SK-N-SH treated with all-trans-retinoic acid at 6 μM for 48 hours (cell line): Measurements from ENCODE around the gene KLK14.

Source experiments
- ATAC-seq: fragments of 200-7000 bp; cut with Tn5 transposase; 3 replicates; pipeline ENCODE4 v1.9.1; 2020; ENCODE audit warnings: mild to moderate bottlenecking, moderate library complexity
- ARNTL ChIP-seq: fragments of 450-650 bp; formaldehyde crosslinking; IDR thresholded peaks from 2 replicates; pipeline ENCODE4 v1.5.0; 2020; ENCODE audit warnings: low read depth, mild to moderate bottlenecking, moderate library complexity, borderline replicate concordance
- BACH2 ChIP-seq: fragments of 250-450 bp; sonication (Bioruptor Pico); IDR thresholded peaks from 2 replicates; pipeline ENCODE4 v1.9.0; 2021; ENCODE audit warnings: mild to moderate bottlenecking, borderline replicate concordance
- CSDC2 ChIP-seq: fragments of 250-450 bp; sonication (Bioruptor Pico); IDR thresholded peaks from 2 replicates; pipeline ENCODE4 v1.5.0; 2020; ENCODE audit warnings: mild to moderate bottlenecking, moderate library complexity
- CSRNP3 ChIP-seq: fragments of 250-450 bp; sonication (Bioruptor Pico); IDR thresholded peaks from 2 replicates; pipeline ENCODE4 v1.5.1; 2021; ENCODE audit warnings: mild to moderate bottlenecking, moderate library complexity
- ESRRG ChIP-seq: fragments of 250-450 bp; sonication (Bioruptor Pico); IDR thresholded peaks from 2 replicates; pipeline ENCODE4 v1.6.1; 2021; ENCODE audit warnings: mild to moderate bottlenecking
- GLIS3 ChIP-seq: fragments of 250-450 bp; sonication (Bioruptor Pico); IDR thresholded peaks from 2 replicates; pipeline ENCODE4 v1.5.0; 2020; ENCODE audit warnings: mild to moderate bottlenecking, moderate library complexity
- ISL1 ChIP-seq: fragments of 250-450 bp; sonication (Bioruptor Pico); IDR thresholded peaks from 2 replicates; pipeline ENCODE4 v2.1.2; 2022; ENCODE audit warnings: mild to moderate bottlenecking, moderate library complexity
- OSR1 ChIP-seq: fragments of 250-450 bp; sonication (Bioruptor Pico); IDR thresholded peaks from 2 replicates; pipeline ENCODE4 v1.8.0; 2022; ENCODE audit warnings: moderate library complexity, mild to moderate bottlenecking, inconsistent platforms
- PATZ1 ChIP-seq: fragments of 250-450 bp; sonication (Bioruptor Pico); IDR thresholded peaks from 2 replicates; pipeline ENCODE4 v1.8.0; 2020; ENCODE audit warnings: mild to moderate bottlenecking, moderate library complexity, borderline replicate concordance
- POU6F1 ChIP-seq: fragments of 250-450 bp; sonication (Bioruptor Pico); IDR thresholded peaks from 2 replicates; pipeline ENCODE4 v1.8.0; 2021; ENCODE audit warnings: low read depth, mild to moderate bottlenecking, moderate library complexity, borderline replicate concordance
- PPARA ChIP-seq: fragments of 250-450 bp; sonication (Bioruptor Pico); IDR thresholded peaks from 2 replicates; pipeline ENCODE4 v1.5.0; 2020; ENCODE audit warnings: mild to moderate bottlenecking, borderline replicate concordance
- RARB ChIP-seq: fragments of 250-450 bp; sonication (Bioruptor Pico); IDR thresholded peaks from 2 replicates; pipeline ENCODE4 v1.8.0; 2021; ENCODE audit warnings: mild to moderate bottlenecking, moderate library complexity
- SNAI2 ChIP-seq: fragments of 250-450 bp; sonication (Bioruptor Pico); IDR thresholded peaks from 2 replicates; pipeline ENCODE4 v1.5.0; 2020; ENCODE audit warnings: mild to moderate bottlenecking, moderate library complexity
- TCF4 ChIP-seq: fragments of 250-450 bp; sonication (Bioruptor Pico); IDR thresholded peaks from 2 replicates; pipeline ENCODE4 v1.8.0; 2021; ENCODE audit warnings: mild to moderate bottlenecking, moderate library complexity, borderline replicate concordance
- TOX ChIP-seq: fragments of 250-450 bp; sonication (Bioruptor Pico); IDR thresholded peaks from 2 replicates; pipeline ENCODE4 v1.8.0; 2021; ENCODE audit warnings: mild to moderate bottlenecking, moderate library complexity, borderline replicate concordance
- ZC3H10 ChIP-seq: fragments of 250-450 bp; sonication (Bioruptor Pico); IDR thresholded peaks from 2 replicates; pipeline ENCODE4 v1.5.1; 2021; ENCODE audit warnings: mild to moderate bottlenecking, moderate library complexity
- ZFP3 ChIP-seq: fragments of 250-450 bp; sonication (Bioruptor Pico); IDR thresholded peaks from 2 replicates; pipeline ENCODE4 v1.5.0; 2020; ENCODE audit warnings: mild to moderate bottlenecking, moderate library complexity
- ZFP30 ChIP-seq: fragments of 450-650 bp; formaldehyde crosslinking; IDR thresholded peaks from 2 replicates; pipeline ENCODE4 v1.5.0; 2022; ENCODE audit warnings: mild to moderate bottlenecking, moderate library complexity
- ZNF565 ChIP-seq: fragments of 450-650 bp; formaldehyde crosslinking; conservative IDR thresholded peaks from 2 replicates; pipeline ENCODE4 v1.5.0; 2020; ENCODE audit warnings: low read depth, mild to moderate bottlenecking, moderate library complexity
- ZNF70 ChIP-seq: fragments of 450-650 bp; formaldehyde crosslinking; IDR thresholded peaks from 2 replicates; pipeline ENCODE4 v1.5.0; 2020; ENCODE audit warnings: mild to moderate bottlenecking, moderate library complexity
- ZNF8 ChIP-seq: fragments of 450-650 bp; formaldehyde crosslinking; IDR thresholded peaks from 2 replicates; pipeline ENCODE4 v1.5.0; 2020; ENCODE audit warnings: mild to moderate bottlenecking, moderate library complexity
- TF ChIP-seq, protein P1 (sequence below): fragments of 250-450 bp; sonication (Bioruptor Pico); IDR thresholded peaks from 2 replicates; pipeline ENCODE4 v1.5.1; 2020; ENCODE audit warnings: low read depth, mild to moderate bottlenecking, moderate library complexity

Gene KLK14

GRCh38 chr19:51102991-51103390, 20.3 kb upstream of the KLK14 start:
- no peak for TF ChIP-seq ZNF8 (CRISPR knock-in tag)
- no peak for TF ChIP-seq ZFP3
- TF ChIP-seq ZNF565: no peak
- no peak for TF ChIP-seq CSRNP3
- TF ChIP-seq ZC3H10: no peak
- no peak for TF ChIP-seq BACH2 (CRISPR knock-in tag)
- no peak for TF ChIP-seq CSDC2
- no peak for TF ChIP-seq ESRRG (CRISPR knock-in tag)
- no peak for TF ChIP-seq ZFP30 (CRISPR knock-in tag)
- TF ChIP-seq PPARA: no peak
- TF ChIP-seq OSR1 (CRISPR knock-in tag): no peak
- TF ChIP-seq POU6F1 (CRISPR knock-in tag): no peak
- TF ChIP-seq RARB (CRISPR knock-in tag): no peak
- TF ChIP-seq, protein P1, sequence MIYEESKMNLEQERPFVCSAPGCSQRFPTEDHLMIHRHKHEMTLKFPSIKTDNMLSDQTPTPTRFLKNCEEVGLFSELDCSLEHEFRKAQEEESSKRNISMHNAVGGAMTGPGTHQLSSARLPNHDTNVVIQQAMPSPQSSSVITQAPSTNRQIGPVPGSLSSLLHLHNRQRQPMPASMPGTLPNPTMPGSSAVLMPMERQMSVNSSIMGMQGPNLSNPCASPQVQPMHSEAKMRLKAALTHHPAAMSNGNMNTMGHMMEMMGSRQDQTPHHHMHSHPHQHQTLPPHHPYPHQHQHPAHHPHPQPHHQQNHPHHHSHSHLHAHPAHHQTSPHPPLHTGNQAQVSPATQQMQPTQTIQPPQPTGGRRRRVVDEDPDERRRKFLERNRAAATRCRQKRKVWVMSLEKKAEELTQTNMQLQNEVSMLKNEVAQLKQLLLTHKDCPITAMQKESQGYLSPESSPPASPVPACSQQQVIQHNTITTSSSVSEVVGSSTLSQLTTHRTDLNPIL (CRISPR knock-in tag): no peak
- no peak for TF ChIP-seq SNAI2 (CRISPR knock-in tag)
- TF ChIP-seq TOX (CRISPR knock-in tag): no peak

GRCh38 chr19:51101171-51101865, 18.6 kb upstream of the KLK14 start:
- no peak for ATAC-seq
- no peak for TF ChIP-seq ZC3H10
- no peak for TF ChIP-seq CSDC2
- TF ChIP-seq ZNF565: no peak
- TF ChIP-seq BACH2 (CRISPR knock-in tag): no peak
- TF ChIP-seq ZFP30 (CRISPR knock-in tag): no peak
- TF ChIP-seq ISL1 (CRISPR knock-in tag): no peak
- TF ChIP-seq CSRNP3: no peak
- no peak for TF ChIP-seq ZNF8 (CRISPR knock-in tag)
- TF ChIP-seq TOX (CRISPR knock-in tag): no peak
- TF ChIP-seq ESRRG (CRISPR knock-in tag): no peak
- no peak for TF ChIP-seq PPARA
- no peak for TF ChIP-seq SNAI2 (CRISPR knock-in tag)
- no peak for TF ChIP-seq RARB (CRISPR knock-in tag)
- TF ChIP-seq GLIS3 (CRISPR knock-in tag): no peak
- no peak for TF ChIP-seq ZNF70 (CRISPR knock-in tag)

More at GRCh38 chr19:51102991-51103390, 20.3 kb upstream of the KLK14 start:
- ATAC-seq: no peak

DNA sequence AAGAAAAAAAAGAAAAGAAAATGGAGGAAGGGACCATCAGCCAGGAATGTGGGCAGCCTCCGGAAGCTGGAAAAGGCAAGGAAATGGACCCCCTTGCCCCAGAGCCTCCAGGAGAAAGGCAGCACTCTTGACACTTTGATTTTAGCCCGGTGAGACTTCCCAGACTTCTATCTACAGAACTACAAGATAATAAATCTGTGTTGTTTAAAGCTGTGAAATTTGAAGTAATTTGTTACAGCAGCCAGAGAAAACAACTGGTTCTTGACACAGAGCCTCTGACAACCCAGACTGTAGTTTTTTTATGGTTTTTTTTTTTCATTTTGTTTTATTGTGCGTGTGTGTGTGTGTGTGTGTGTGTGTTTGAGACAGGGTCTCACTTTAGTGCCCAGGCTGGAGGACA, 17.9 kb upstream of the KLK14 start:
- no peak for ATAC-seq
- no peak for TF ChIP-seq PATZ1 (CRISPR knock-in tag)
- TF ChIP-seq GLIS3 (CRISPR knock-in tag): no peak
- no peak for TF ChIP-seq ZFP3
- no peak for TF ChIP-seq ARNTL (CRISPR knock-in tag)

DNA sequence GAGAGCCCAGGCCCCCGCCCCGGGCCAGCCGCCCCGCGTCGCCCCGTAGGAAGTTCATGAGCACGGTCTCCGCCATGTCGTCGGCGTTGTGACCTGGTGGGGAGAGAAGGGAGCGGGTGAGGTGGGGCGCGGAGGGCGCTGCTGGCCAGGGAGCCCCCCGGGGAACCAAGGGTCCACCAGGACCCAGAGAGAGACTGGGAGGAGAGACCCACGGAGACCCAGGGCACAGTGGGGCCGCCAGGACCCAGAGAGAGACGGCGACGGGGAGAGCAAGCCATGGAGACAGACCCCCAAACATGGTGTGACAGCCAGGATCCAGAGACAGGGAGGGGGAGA, 16.3 kb upstream of the KLK14 start:
- no peak for ATAC-seq
- no peak for TF ChIP-seq ZC3H10
- TF ChIP-seq TCF4: no peak
- no peak for TF ChIP-seq RARB (CRISPR knock-in tag)
- TF ChIP-seq ZNF8 (CRISPR knock-in tag): no peak
- TF ChIP-seq TOX (CRISPR knock-in tag): no peak
- TF ChIP-seq CSRNP3: no peak
- TF ChIP-seq POU6F1 (CRISPR knock-in tag): no peak
- no peak for TF ChIP-seq ZNF565
- TF ChIP-seq ARNTL (CRISPR knock-in tag): no peak
